H1 (cell line): ENCODE measurements around the gene ZNF385B. TPM values are rescaled to one million over a fixed set of nuclear protein-coding genes. Genes with fewer than 3 reads are reported as not detected.

Source experiments
- CTCF ChIA-PET: fragments of 300-600 bp; sonication (Branson Sonifier 250); formaldehyde crosslinking; loops from one replicate; lab custom pipeline; 2021; ENCODE audit not compliant: partially characterized antibody; lab: Charles Lee
- POLR2A ChIA-PET: fragments of 300-600 bp; sonication (Branson Sonifier 250); formaldehyde crosslinking; loops from one replicate; lab custom pipeline; 2021; ENCODE audit warnings: inconsistent platforms; ENCODE audit not compliant: partially characterized antibody; lab: Charles Lee
- DNase-seq, 2 experiments: peaks; one replicate each; pipeline versions ENCODE4 v3.0.0 to v3.0.0-alpha.2; 2010 to 2022; ENCODE audit warnings: low spot score in 2 of 2, low read depth in 1 of 2, mixed read lengths in 1 of 2
- FAIRE-seq: peaks from 2 replicates; lab custom pipeline; 2011; peaks lifted over from hg19 to GRCh38; lab: Jason Lieb, UNC
- H2AFZ ChIP-seq: 2 replicates; pipeline ENCODE4 v1.8.1; 2012; ENCODE audit warnings: low read length, inconsistent platforms
- H2AK5ac ChIP-seq: 2 replicates; pipeline ENCODE4 v1.6.1; 2013; ENCODE audit warnings: low read depth, low read length
- H2BK120ac ChIP-seq: replicated peaks from 2 replicates; pipeline ENCODE3; 2013; ENCODE audit warnings: low read depth, low read length, inconsistent platforms
- H2BK12ac ChIP-seq: 2 replicates; pipeline ENCODE4 v1.6.1; 2013; ENCODE audit warnings: low read depth, low read length
- H2BK15ac ChIP-seq: 2 replicates; pipeline ENCODE4 v1.6.1; 2013; ENCODE audit warnings: low read length
- H2BK20ac ChIP-seq: 2 replicates; pipeline ENCODE4 v1.6.1; 2013; ENCODE audit warnings: low read length
- H2BK5ac ChIP-seq: 2 replicates; pipeline ENCODE4 v1.6.1; 2013; ENCODE audit warnings: low read depth, low read length
- H3K14ac ChIP-seq: 2 replicates; pipeline ENCODE4 v1.6.1; 2013; ENCODE audit warnings: inconsistent platforms; ENCODE audit not compliant: insufficient read length
- H3K18ac ChIP-seq: 2 replicates; pipeline ENCODE4 v1.6.1; 2013; ENCODE audit warnings: low read length; ENCODE audit errors: extremely low read depth
- H3K23ac ChIP-seq: 2 replicates; pipeline ENCODE4 v1.6.1; 2013; ENCODE audit warnings: inconsistent platforms; ENCODE audit not compliant: insufficient read length
- H3K23me2 ChIP-seq: 2 replicates; pipeline ENCODE4 v1.6.1; 2013; ENCODE audit warnings: low read depth, low read length
- H3K27ac ChIP-seq: 2 replicates; pipeline ENCODE4 v1.6.1; 2011; ENCODE audit warnings: low read depth, low read length, inconsistent platforms
- H3K27me3 ChIP-seq, 4 experiments: replicated peaks in 1 of 4; 1 replicate in 1 of 4; 2 replicates in 3 of 4; pipeline versions ENCODE4 v1.6.1 to v1.8.1; 2011 to 2013; ENCODE audit warnings: low read length in 3 of 4, mild to moderate bottlenecking in 3 of 4, inconsistent platforms in 2 of 4, mixed read lengths in 2 of 4, moderate library complexity in 1 of 4; ENCODE audit not compliant: control insufficient read depth in 3 of 4, insufficient read depth in 3 of 4; ENCODE audit errors: extremely low read depth in 1 of 4
- H3K36me3 ChIP-seq, 4 experiments: 2 replicates each; pipeline versions ENCODE4 v1.6.1 to v1.8.1; 2011 to 2013; ENCODE audit warnings: mild to moderate bottlenecking in 4 of 4, low read length in 3 of 4, moderate library complexity in 2 of 4, control low read depth in 1 of 4, inconsistent platforms in 1 of 4; ENCODE audit not compliant: insufficient read depth in 4 of 4, control insufficient read depth in 2 of 4
- H3K4ac ChIP-seq: replicated peaks from 2 replicates; pipeline ENCODE3; 2013; ENCODE audit warnings: low read length, low read depth, mixed read lengths, inconsistent platforms; ENCODE audit not compliant: insufficient read length
- H3K4me1 ChIP-seq, 4 experiments: replicated peaks in 1 of 4; 1 replicate in 1 of 4; 2 replicates in 3 of 4; pipeline versions ENCODE4 v1.6.1 to v1.8.1; 2011 to 2013; ENCODE audit warnings: low read length in 3 of 4, inconsistent platforms in 2 of 4, mixed read lengths in 1 of 4; ENCODE audit not compliant: insufficient read depth in 4 of 4, control insufficient read depth in 3 of 4
- H3K4me2 ChIP-seq, 2 experiments: 2 replicates each; pipeline versions ENCODE4 v1.6.1 to v1.8.1; 2011 to 2013; ENCODE audit warnings: low read depth in 2 of 2, low read length in 2 of 2, control low read depth in 1 of 2, inconsistent platforms in 1 of 2, mild to moderate bottlenecking in 1 of 2; ENCODE audit not compliant: insufficient read depth in 1 of 2
- H3K4me3 ChIP-seq, 4 experiments: fragments of 200-600, 300-600 bp in 1 of 4; sonication (generic), shearing (Covaris generic), sonication (Bioruptor Twin) in 1 of 4; 2 replicates each; pipeline versions ENCODE4 v1.5.1 to v1.8.1; 2011 to 2016; ENCODE audit warnings: low read length in 4 of 4, low read depth in 3 of 4, control low read depth in 2 of 4, inconsistent platforms in 2 of 4, mild to moderate bottlenecking in 2 of 4, mixed read lengths in 1 of 4, moderate library complexity in 1 of 4; ENCODE audit not compliant: insufficient read depth in 2 of 4; ENCODE audit errors: extremely low read depth in 1 of 4
- H3K56ac ChIP-seq: replicated peaks from 2 replicates; pipeline ENCODE3; 2013; ENCODE audit warnings: low read depth, mild to moderate bottlenecking, mixed read lengths, low read length, inconsistent platforms; ENCODE audit not compliant: insufficient read length
- H3K79me1 ChIP-seq: 2 replicates; pipeline ENCODE4 v1.6.1; 2013; ENCODE audit warnings: low read depth, low read length, control low read depth
- H3K79me2 ChIP-seq, 2 experiments: 2 replicates each; pipeline versions ENCODE4 v1.6.1 to v1.8.1; 2012 to 2013; ENCODE audit warnings: low read length in 2 of 2, mild to moderate bottlenecking in 2 of 2, inconsistent platforms in 1 of 2; ENCODE audit not compliant: insufficient read depth in 2 of 2, control insufficient read depth in 1 of 2
- H3K9ac ChIP-seq, 4 experiments: replicated peaks in 1 of 4; 1 replicate in 1 of 4; 2 replicates in 3 of 4; pipeline versions ENCODE4 v1.6.1 to v1.8.1; 2011 to 2013; ENCODE audit warnings: low read depth in 3 of 4, low read length in 3 of 4, control low read depth in 2 of 4, mild to moderate bottlenecking in 2 of 4, moderate library complexity in 2 of 4, inconsistent platforms in 1 of 4; ENCODE audit errors: extremely low read depth in 1 of 4
- H3K9me3 ChIP-seq, 2 experiments: 2 replicates each; pipeline versions ENCODE4 v1.6.1 to v1.8.1; 2012 to 2013; ENCODE audit warnings: mild to moderate bottlenecking in 2 of 2, moderate library complexity in 2 of 2, control low read depth in 1 of 2, inconsistent platforms in 1 of 2, low read depth in 1 of 2, low read length in 1 of 2, mixed read lengths in 1 of 2; ENCODE audit not compliant: insufficient read depth in 2 of 2
- H4K20me1 ChIP-seq, 2 experiments: replicated peaks in 1 of 2; 2 replicates each; pipeline versions ENCODE3 to v1.8.1; 2011 to 2013; ENCODE audit warnings: inconsistent platforms in 2 of 2, low read length in 2 of 2, mild to moderate bottlenecking in 1 of 2; ENCODE audit not compliant: insufficient read depth in 2 of 2, control insufficient read depth in 1 of 2
- H4K5ac ChIP-seq: 2 replicates; pipeline ENCODE4 v1.6.1; 2013; ENCODE audit warnings: low read length, low read depth, mixed read lengths, inconsistent platforms; ENCODE audit not compliant: insufficient read length
- H4K8ac ChIP-seq: 2 replicates; pipeline ENCODE4 v1.8.0; 2013; ENCODE audit warnings: mild to moderate bottlenecking, moderate library complexity, low read length, inconsistent platforms; ENCODE audit not compliant: insufficient read depth; ENCODE audit errors: extremely low read depth
- H4K91ac ChIP-seq: replicated peaks from 2 replicates; pipeline ENCODE3; 2013; ENCODE audit warnings: low read length, mixed read lengths, inconsistent platforms; ENCODE audit not compliant: insufficient read length
- CBX8 ChIP-seq: fragments of 300-800, 300-1000 bp; sonication (generic); IDR thresholded peaks from 2 replicates; pipeline ENCODE4 v1.7.1; 2016; ENCODE audit warnings: low read depth, low read length, borderline replicate concordance
- CTBP2 ChIP-seq: IDR thresholded peaks from 2 replicates; pipeline ENCODE4 v1.7.0; 2011; ENCODE audit warnings: borderline replicate concordance, mild to moderate bottlenecking, moderate library complexity, mixed read lengths, low read length; ENCODE audit not compliant: insufficient read depth, insufficient read length
- CTCF ChIP-seq, 3 experiments: IDR thresholded peaks; 1 replicate in 2 of 3; 2 replicates in 1 of 3; pipeline versions ENCODE4 v1.5.1 to v1.6.1; 2011; ENCODE audit warnings: low read length in 3 of 3, mild to moderate bottlenecking in 3 of 3, inconsistent platforms in 2 of 3, low read depth in 1 of 3, moderate library complexity in 1 of 3; ENCODE audit not compliant: insufficient read depth in 1 of 3; ENCODE audit errors: control extremely low read depth in 1 of 3
- GTF2F1 ChIP-seq: IDR thresholded peaks from 2 replicates; pipeline ENCODE4 v1.6.1; 2012; ENCODE audit warnings: low read depth, low read length, improper control_type of control experiment, borderline replicate concordance
- HDAC6 ChIP-seq: IDR thresholded peaks from one replicate; pipeline ENCODE4 v1.7.1; 2012; ENCODE audit warnings: low read depth, mild to moderate bottlenecking, inconsistent platforms, low read length, moderate library complexity
- KDM5A ChIP-seq: fragments of 200-600 bp; IDR thresholded peaks from 2 replicates; pipeline ENCODE4 v1.7.1; 2012; ENCODE audit warnings: mild to moderate bottlenecking, low read length, inconsistent platforms, mixed read lengths
- MAFK ChIP-seq: IDR thresholded peaks from 2 replicates; pipeline ENCODE4 v1.6.1; 2012; ENCODE audit warnings: low read depth, mild to moderate bottlenecking, improper control_type of control experiment, low read length
- RXRA ChIP-seq: IDR thresholded peaks from 2 replicates; pipeline ENCODE4 v1.6.1; 2011; ENCODE audit warnings: low read depth, mild to moderate bottlenecking, low read length, moderate library complexity; ENCODE audit not compliant: insufficient read depth
- SIN3A ChIP-seq, 2 experiments: IDR thresholded peaks in 1 of 2; conservative IDR thresholded peaks in 1 of 2; 2 replicates each; pipeline ENCODE4 v1.6.1; 2011 to 2012; ENCODE audit warnings: low read length in 2 of 2, improper control_type of control experiment in 1 of 2, low read depth in 1 of 2, mild to moderate bottlenecking in 1 of 2
- USF2 ChIP-seq: IDR thresholded peaks from 2 replicates; pipeline ENCODE4 v1.6.1; 2011; ENCODE audit warnings: low read length, improper control_type of control experiment
- WGBS, 2 experiments: shearing (Covaris generic) in 1 of 2; methylation state at CpG; one replicate each; pipeline versions ENCODE4 v1.1.6 to v1.1.7; 2013 to 2015; ENCODE audit warnings: low lambda C conversion rate in 2 of 2, mixed read lengths in 2 of 2, inconsistent platforms in 1 of 2, low coverage in 1 of 2, missing lambda C conversion rate in 1 of 2; ENCODE audit not compliant: insufficient replicate concordance in 2 of 2, insufficient coverage in 1 of 2, insufficient read length in 1 of 2; ENCODE audit errors: extremely low coverage in 1 of 2, missing lambda C conversion rate in 1 of 2; 5-methylcytosine and 5-hydroxymethylcytosine counted together
- polyA plus RNA-seq, 7 experiments: library from polyadenylated mRNA; depleted of rRNA in 3 of 7; stranded (reverse) in 5 of 7; unstranded in 2 of 7; fragments of >200 nt in 5 of 7; fragments of 200-250 nt in 2 of 7; gene quantifications; 1 replicate in 5 of 7; 2 replicates in 1 of 7; 4 replicates in 1 of 7; pipeline versions ENCODE4 v1.2.1 to v1.2.3, GENCODE V29; 2011 to 2013; ENCODE audit warnings: missing spikeins in 2 of 7, mixed read lengths in 2 of 7
- total RNA-seq: library from RNA; stranded (reverse); fragmentation: NEBNext Ultra II Directional; extraction: Animal tissue kit (Norgen Biotek cat#: 25700); gene quantifications from 2 replicates; pipeline ENCODE4 v1.2.1, GENCODE V29; 2021

The ZNF385B gene
- total and polyA plus RNA-seq, 2 of the 8 experiments (the other 6 are each of a cell fraction or from before 2014, with no cell fraction given), result 1.1 to 3.7 TPM

GRCh38 chr2:179626261-179626660 lies 235.2 kb downstream of the ZNF385B start:
- WGBS, 2 experiments, result 93% methylated on average over 2 of the region's 2 CpGs; no CpG with 5 or more reads in 1 of the 2 experiments
- Histone ChIP-seq H3K79me2 (no peaks in the 10 kb centered on the region), H3K56ac (no peak overlapping the region), H3K23me2 (no peaks in the 10 kb centered on the region), H3K18ac (no peak overlapping the region), H3K27ac (no peak overlapping the region), H2BK15ac (no peak overlapping the region), H3K14ac (no peak overlapping the region), H2AK5ac (no peak overlapping the region), H3K23ac (no peak overlapping the region), H2AFZ (no peak overlapping the region), H3K36me3 (no peaks in the 10 kb centered on the region), H3K4ac (no peak overlapping the region), H2BK5ac (no peak overlapping the region), H2BK12ac (no peak overlapping the region), H4K5ac (no peak overlapping the region), H3K9ac (no peak overlapping the region), H3K4me3 (no peak overlapping the region), H2BK120ac (no peak overlapping the region), H4K8ac (no peak overlapping the region), H3K9me3 (no peaks in the 10 kb centered on the region), H2BK20ac (no peak overlapping the region), H3K4me2 (no peak overlapping the region), H4K91ac (no peak overlapping the region), H3K79me1 (no peaks in the 10 kb centered on the region), H4K20me1 (no peaks in the 10 kb centered on the region), H3K27me3 (no peaks in the 10 kb centered on the region), H3K4me1 (0 out of 7 replicates have a peak, but pooled peaks cover 0 to 3% (median 0%) of the 10 kb centered on the region in 4 experiments)
- ChIA-PET CTCF (no interaction called here), POLR2A (no interaction called here)
- FAIRE-seq (no peak), DNase-seq (no peak)
- no peak for TF ChIP-seq HDAC6
- TF ChIP-seq CTBP2, result no peak
- TF ChIP-seq KDM5A, result no peak
- TF ChIP-seq CTCF (IDR thresholded peaks at IDR 0.05; ENCODE audit: control extremely low read depth in 1 of 3, insufficient read depth in 1 of 3, low read depth in 1 of 3, low read length in 3 of 3), result no peak
- TF ChIP-seq GTF2F1, result no peak
- no peak for TF ChIP-seq CBX8
- no peak for TF ChIP-seq SIN3A (conservative IDR thresholded peaks at IDR 0.05 in 1 of 2, IDR thresholded peaks at IDR 0.05 in 1 of 2; ENCODE audit: low read depth in 1 of 2, low read length in 2 of 2)
- TF ChIP-seq RXRA, result no peak
- TF ChIP-seq USF2, result no peak
- TF ChIP-seq MAFK, result no peak
